Measurements from ENCODE around the gene IGFL4. TPM values are rescaled to one million over a fixed set of nuclear protein-coding genes. Genes with fewer than 3 reads are reported as not detected.
A peak's percentile ranks its signal among the peaks of the same experiment; 100 is the strongest.
"Not testable (repeated sequence)": the region's sequence is repeated elsewhere in the genome, so short reads cannot be mapped to it uniquely, and the experiment has no call there.

IGFL4 gene
- total RNA-seq, 2 donors from 2014 or later, result 0.33 to 0.60 TPM

GRCh38 chr19:46078573-46079332 lies 38.0 kb upstream of the IGFL4 start:
- not testable (repeated sequence) for H3K27ac ChIP-seq (ENCODE audit: low read depth, low read length); H3K4me1 ChIP-seq (ENCODE audit: control insufficient read depth, insufficient read depth, low read length); H3K36me3 ChIP-seq (ENCODE audit: control insufficient read depth, insufficient read depth, low read length); H3K36me3 Mint-ChIP-seq (ENCODE audit: low read depth); H3K27ac Mint-ChIP-seq; H3K4me3 ChIP-seq (ENCODE audit: low read length); H3K4me1 Mint-ChIP-seq; H3K4me3 Mint-ChIP-seq; H3K9ac ChIP-seq (ENCODE audit: extremely low read depth, low read length, poor library complexity, severe bottlenecking)
- 80 to 91% methylated on average over 16 to 27 of the region's 71 CpGs for WGBS, 2 experiments (ENCODE audit: insufficient coverage in 1 of 2, insufficient read length in 1 of 2)
- Histone ChIP-seq H3K27me3 (ENCODE audit: control insufficient read depth, insufficient read depth, low read length, poor library complexity, severe bottlenecking) (peaks cover 26% of the 10 kb centered on the region), H3K9me3 (ENCODE audit: control insufficient read depth, low read length) (peaks cover 31% of the 10 kb centered on the region)
- DNase-seq, result peak; percentile 85
- TF ChIP-seq, protein P1, sequence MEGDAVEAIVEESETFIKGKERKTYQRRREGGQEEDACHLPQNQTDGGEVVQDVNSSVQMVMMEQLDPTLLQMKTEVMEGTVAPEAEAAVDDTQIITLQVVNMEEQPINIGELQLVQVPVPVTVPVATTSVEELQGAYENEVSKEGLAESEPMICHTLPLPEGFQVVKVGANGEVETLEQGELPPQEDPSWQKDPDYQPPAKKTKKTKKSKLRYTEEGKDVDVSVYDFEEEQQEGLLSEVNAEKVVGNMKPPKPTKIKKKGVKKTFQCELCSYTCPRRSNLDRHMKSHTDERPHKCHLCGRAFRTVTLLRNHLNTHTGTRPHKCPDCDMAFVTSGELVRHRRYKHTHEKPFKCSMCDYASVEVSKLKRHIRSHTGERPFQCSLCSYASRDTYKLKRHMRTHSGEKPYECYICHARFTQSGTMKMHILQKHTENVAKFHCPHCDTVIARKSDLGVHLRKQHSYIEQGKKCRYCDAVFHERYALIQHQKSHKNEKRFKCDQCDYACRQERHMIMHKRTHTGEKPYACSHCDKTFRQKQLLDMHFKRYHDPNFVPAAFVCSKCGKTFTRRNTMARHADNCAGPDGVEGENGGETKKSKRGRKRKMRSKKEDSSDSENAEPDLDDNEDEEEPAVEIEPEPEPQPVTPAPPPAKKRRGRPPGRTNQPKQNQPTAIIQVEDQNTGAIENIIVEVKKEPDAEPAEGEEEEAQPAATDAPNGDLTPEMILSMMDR (conservative IDR thresholded peaks at IDR 0.05), result peak; percentile 80
- H3K9me3 Mint-ChIP-seq, result peaks cover 32% of the 10 kb centered on the region
- H3K27me3 Mint-ChIP-seq (ENCODE audit: insufficient read depth), result peaks cover 55% of the 10 kb centered on the region

DNA sequence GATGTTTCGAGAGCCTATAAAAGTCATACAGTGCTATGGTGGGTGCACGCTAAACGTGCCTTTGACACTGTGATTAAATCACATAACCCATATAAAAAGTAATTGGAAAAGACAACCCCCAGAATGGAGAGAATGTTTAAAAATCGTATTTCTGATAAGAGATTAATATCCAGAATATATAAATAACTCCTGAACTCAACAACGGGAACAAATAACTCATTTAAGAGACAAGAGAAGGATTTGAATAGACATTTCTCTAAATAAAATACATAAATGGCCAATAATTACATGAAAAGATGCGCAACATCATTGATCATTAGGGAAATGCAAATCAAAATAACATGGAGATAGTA lies 37.0 kb upstream of the IGFL4 start:
- H3K9me3 Mint-ChIP-seq, result peaks cover 32% of the 10 kb centered on the region
- TF ChIP-seq, protein P1 (conservative IDR thresholded peaks at IDR 0.05), result no peak
- no peaks in the 10 kb centered on the region for H3K4me1 ChIP-seq (ENCODE audit: control insufficient read depth, insufficient read depth, low read length)
- H3K27me3 ChIP-seq (ENCODE audit: control insufficient read depth, insufficient read depth, low read length, poor library complexity, severe bottlenecking), result peaks cover 35% of the 10 kb centered on the region
- WGBS, 2 experiments (ENCODE audit: insufficient coverage in 1 of 2, insufficient read length in 1 of 2), result 36 to 60% methylated on average over 1 to 2 of the region's 6 CpGs
- H3K36me3 ChIP-seq (ENCODE audit: control insufficient read depth, insufficient read depth, low read length), result no peaks in the 10 kb centered on the region
- DNase-seq, result no peak
- H3K27me3 Mint-ChIP-seq (ENCODE audit: insufficient read depth), result peaks cover 63% of the 10 kb centered on the region
- H3K4me3 Mint-ChIP-seq, result peak overlapping the region; percentile 59
- H3K4me1 Mint-ChIP-seq, result peaks cover 8% of the 10 kb centered on the region
- no peak overlapping the region for H3K27ac Mint-ChIP-seq
- no peak overlapping the region for H3K27ac ChIP-seq (ENCODE audit: low read depth, low read length)
- H3K9me3 ChIP-seq (ENCODE audit: control insufficient read depth, low read length), result peaks cover 28% of the 10 kb centered on the region
- no peak overlapping the region for H3K4me3 ChIP-seq (ENCODE audit: low read length)
- no peaks in the 10 kb centered on the region for H3K36me3 Mint-ChIP-seq (ENCODE audit: low read depth)
- no peak overlapping the region for H3K9ac ChIP-seq (ENCODE audit: extremely low read depth, low read length, poor library complexity, severe bottlenecking)

DNA sequence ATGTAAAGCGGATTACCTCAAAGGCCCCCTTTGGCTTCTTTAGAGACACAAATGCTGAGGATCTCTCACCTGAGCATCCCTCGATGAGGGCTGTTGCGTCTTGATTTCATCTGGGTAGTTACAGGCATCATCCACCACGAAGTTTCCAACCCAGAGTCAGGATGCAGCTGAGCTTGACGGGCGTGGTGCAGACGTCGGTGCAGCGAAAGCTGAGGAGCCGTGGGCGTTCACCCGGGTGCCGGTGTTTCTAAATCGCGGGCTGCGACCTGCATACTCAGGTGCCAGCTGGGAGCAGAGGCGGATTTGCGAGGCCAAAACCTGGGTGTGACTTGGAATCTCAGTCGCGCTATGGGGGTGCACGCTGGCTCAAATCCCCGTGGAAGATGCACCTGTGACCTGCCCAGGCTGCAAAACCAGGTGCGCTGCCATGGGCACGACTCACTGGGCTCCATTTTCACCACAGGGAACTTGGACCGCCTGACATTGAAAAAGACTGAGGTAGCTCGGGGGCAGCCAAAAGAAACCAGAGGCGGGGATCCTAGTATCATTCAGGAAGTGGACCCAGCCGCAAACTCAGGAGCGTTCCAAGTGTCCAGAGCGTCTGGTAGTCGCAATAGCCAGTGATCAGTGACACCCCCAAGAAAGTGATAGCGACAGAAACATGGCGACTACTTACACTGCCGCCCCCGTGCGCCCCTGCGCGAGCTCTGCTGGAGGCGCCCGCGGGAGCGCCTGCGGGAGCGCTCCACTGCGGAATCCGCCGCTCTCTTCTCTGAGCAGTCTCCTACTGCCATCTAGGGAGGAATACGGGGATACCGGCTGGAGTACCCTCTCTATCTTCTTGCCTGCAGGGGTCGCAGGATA lies 36.4 kb upstream of the IGFL4 start:
- Mint-ChIP-seq H3K4me3 (peak overlapping the region; percentile 59), H3K36me3 (ENCODE audit: low read depth) (no peaks in the 10 kb centered on the region), H3K27me3 (ENCODE audit: insufficient read depth) (peaks cover 70% of the 10 kb centered on the region), H3K9me3 (peaks cover 32% of the 10 kb centered on the region), H3K27ac (peak overlapping the region; percentile 62), H3K4me1 (peaks cover 6% of the 10 kb centered on the region)
- DNase-seq, result peak; percentile 94
- H3K27ac ChIP-seq (ENCODE audit: low read depth, low read length), result no peak overlapping the region
- H3K36me3 ChIP-seq (ENCODE audit: control insufficient read depth, insufficient read depth, low read length), result no peaks in the 10 kb centered on the region
- TF ChIP-seq, protein P1 (conservative IDR thresholded peaks at IDR 0.05), result peak; percentile 100
- peaks cover 41% of the 10 kb centered on the region for H3K27me3 ChIP-seq (ENCODE audit: control insufficient read depth, insufficient read depth, low read length, poor library complexity, severe bottlenecking)
- no peaks in the 10 kb centered on the region for H3K4me1 ChIP-seq (ENCODE audit: control insufficient read depth, insufficient read depth, low read length)
- peaks cover 22% of the 10 kb centered on the region for H3K9me3 ChIP-seq (ENCODE audit: control insufficient read depth, low read length)
- WGBS, 2 experiments (ENCODE audit: insufficient coverage in 1 of 2, insufficient read length in 1 of 2), result 2 to 4% methylated on average over 24 to 50 of the region's 50 CpGs
- H3K9ac ChIP-seq (ENCODE audit: extremely low read depth, low read length, poor library complexity, severe bottlenecking), result no peak overlapping the region
- peak overlapping the region; percentile 76 for H3K4me3 ChIP-seq (ENCODE audit: low read length)

All from endodermal cell (in vitro differentiated cells).